ENCODE measurements around the gene CADM3. TPM values are rescaled to one million over a fixed set of nuclear protein-coding genes. Genes with fewer than 3 reads are reported as not detected.

Gene CADM3
- total RNA-seq, 1 experiment from 2014 or later: not detected

- BruUV-seq (replicated peaks): no TSS peak
- CTCF ChIA-PET: no interaction called here
- TF ChIP-seq CTCF (conservative IDR thresholded peaks at IDR 0.05): no peak
- TF ChIP-seq EZH2 (IDR thresholded peaks at IDR 0.05; ENCODE audit: low read depth): no peak
Measured at GRCh38 chr1:159187033-159187432, 15.6 kb downstream of the CADM3 start.

GRCh38 chr1:159187647-159188374 is 16.4 kb downstream of the CADM3 start:
- Histone ChIP-seq H3K4me2 (no peak overlapping the region), H3K9me2 (ENCODE audit: insufficient read depth) (no peaks in the 10 kb centered on the region)
- intact Hi-C loops (cut with micrococcal nuclease; ENCODE audit: unreplicated experiment): no loop called here

More at GRCh38 chr1:159187033-159187432, 15.6 kb downstream of the CADM3 start:
- Histone ChIP-seq H4K20me1 (ENCODE audit: insufficient read depth) (no peaks in the 10 kb centered on the region), H3K27ac (no peak overlapping the region), H3K4me1 (replicated peaks; ENCODE audit: insufficient read depth) (no peaks in the 10 kb centered on the region), H3K36me3 (ENCODE audit: low read depth) (no peaks in the 10 kb centered on the region), H2AFZ (no peak overlapping the region), H3K9me2 (ENCODE audit: insufficient read depth) (no peaks in the 10 kb centered on the region), H3K4me3 (no peak overlapping the region), H3K27me3 (ENCODE audit: insufficient read depth, low read depth) (peaks cover 51% of the 10 kb centered on the region), H3K4me2 (no peak overlapping the region), H3K79me2 (ENCODE audit: low read depth) (no peaks in the 10 kb centered on the region), H3F3A (ENCODE audit: insufficient read depth, low read depth) (no peaks in the 10 kb centered on the region), H3K9me3 (ENCODE audit: insufficient read depth, low read depth) (no peaks in the 10 kb centered on the region)
- no peak for DNase-seq
- POLR2A ChIA-PET (ENCODE audit: unreplicated experiment): no interaction called here
- intact Hi-C loops (cut with micrococcal nuclease; ENCODE audit: unreplicated experiment): no loop called here

GRCh38 chr1:159188375-159188788 is 17.0 kb downstream of the CADM3 start:
- Histone ChIP-seq H4K20me1 (ENCODE audit: insufficient read depth) (no peaks in the 10 kb centered on the region), H3K4me3 (no peak overlapping the region), H3K27me3 (ENCODE audit: insufficient read depth, low read depth) (peaks cover 58% of the 10 kb centered on the region), H3F3A (ENCODE audit: insufficient read depth, low read depth) (no peaks in the 10 kb centered on the region), H3K36me3 (ENCODE audit: low read depth) (no peaks in the 10 kb centered on the region), H3K9me3 (ENCODE audit: insufficient read depth, low read depth) (no peaks in the 10 kb centered on the region), H3K4me1 (replicated peaks; ENCODE audit: insufficient read depth) (no peaks in the 10 kb centered on the region), H3K79me2 (ENCODE audit: low read depth) (no peaks in the 10 kb centered on the region), H3K4me2 (no peak overlapping the region), H3K27ac (no peak overlapping the region), H2AFZ (no peak overlapping the region), H3K9me2 (ENCODE audit: insufficient read depth) (no peaks in the 10 kb centered on the region)
- ChIA-PET POLR2A (ENCODE audit: unreplicated experiment) (no interaction called here), CTCF (no interaction called here)
- no peak for DNase-seq
- no peak for TF ChIP-seq EZH2 (IDR thresholded peaks at IDR 0.05; ENCODE audit: low read depth)
- TF ChIP-seq CTCF (conservative IDR thresholded peaks at IDR 0.05): no peak
- intact Hi-C loops (cut with micrococcal nuclease; ENCODE audit: unreplicated experiment): no loop called here
- BruUV-seq (replicated peaks): no TSS peak

More at GRCh38 chr1:159187647-159188374, 16.4 kb downstream of the CADM3 start:
- no peak for DNase-seq
- no peak for TF ChIP-seq CTCF (conservative IDR thresholded peaks at IDR 0.05)
- TF ChIP-seq EZH2 (IDR thresholded peaks at IDR 0.05; ENCODE audit: low read depth): no peak
- Histone ChIP-seq H3K4me3 (no peak overlapping the region), H3K27me3 (ENCODE audit: insufficient read depth, low read depth) (peaks cover 53% of the 10 kb centered on the region), H3K79me2 (ENCODE audit: low read depth) (no peaks in the 10 kb centered on the region), H4K20me1 (ENCODE audit: insufficient read depth) (no peaks in the 10 kb centered on the region), H3K27ac (no peak overlapping the region), H3K4me1 (replicated peaks; ENCODE audit: insufficient read depth) (no peaks in the 10 kb centered on the region), H2AFZ (no peak overlapping the region), H3K36me3 (ENCODE audit: low read depth) (no peaks in the 10 kb centered on the region), H3F3A (ENCODE audit: insufficient read depth, low read depth) (no peaks in the 10 kb centered on the region), H3K9me3 (ENCODE audit: insufficient read depth, low read depth) (no peaks in the 10 kb centered on the region)
- no TSS peak for BruUV-seq (replicated peaks)
- CTCF ChIA-PET: no interaction called here
- POLR2A ChIA-PET (ENCODE audit: unreplicated experiment): no interaction called here

Measured in PC-9 (cell line).